Ascending aorta (tissue), 2 donors: ENCODE results near the gene ALG3. TPM values are rescaled to one million over a fixed set of nuclear protein-coding genes. Genes with fewer than 3 reads are reported as not detected.
A peak's percentile ranks its signal among the peaks of the same experiment; 100 is the strongest.
"Not testable (repeated sequence)": the region's sequence is repeated elsewhere in the genome, so short reads cannot be mapped to it uniquely, and the experiment has no call there.

Source experiments
- DNase-seq, 2 donors: peaks; one replicate each; pipeline ENCODE4 v3.0.0-alpha.2; 2019; ENCODE audit warnings: low spot score in 2 of 2
- H3K27ac ChIP-seq, 2 donors: fragments of 200-600 bp; sonication (generic); one replicate each; pipeline ENCODE4 v1.5.1; 2016 to 2017; ENCODE audit warnings: mild to moderate bottlenecking in 1 of 2
- H3K27me3 ChIP-seq: fragments of 200-600 bp; sonication (generic); one replicate; pipeline ENCODE4 v1.5.1; 2017
- H3K36me3 ChIP-seq, 2 donors: fragments of 200-600 bp; sonication (generic); one replicate each; pipeline ENCODE4 v1.5.1; 2016
- H3K4me1 ChIP-seq, 2 donors: fragments of 200-600 bp; sonication (generic); one replicate each; pipeline ENCODE4 v1.5.1; 2016 to 2017; ENCODE audit warnings: mild to moderate bottlenecking in 1 of 2
- H3K4me3 ChIP-seq, 2 donors: fragments of 200-600 bp; sonication (generic); one replicate each; pipeline ENCODE4 v1.5.1; 2016 to 2017; ENCODE audit warnings: mild to moderate bottlenecking in 1 of 2
- H3K9me3 ChIP-seq, 2 donors: fragments of 200-600 bp; sonication (generic); one replicate each; pipeline ENCODE4 v1.5.1; 2016
- CTCF ChIP-seq, 3 experiments: fragments of 200-600 bp in 2 of 3; fragments of 450-650 bp in 1 of 3; sonication (generic) in 2 of 3; IDR thresholded peaks; one replicate each; pipeline ENCODE4 v1.5.1; 2016 to 2019; ENCODE audit warnings: antibody characterized with exemption in 3 of 3, mild to moderate bottlenecking in 1 of 3, moderate library complexity in 1 of 3
- intact Hi-C: fragments of 100-400 bp; cut with DNase I; formaldehyde crosslinking; loops from one replicate; pipeline ENCODE4 v1.15.1; 2023
- total RNA-seq: library from RNA; depleted of rRNA; stranded (reverse); fragments of >200 nt; gene quantifications from one replicate; pipeline ENCODE4 v1.1.0, GENCODE V29; 2016

The ALG3 gene
- total RNA-seq, 1 donor from 2014 or later, result 167 TPM

- H3K27me3 ChIP-seq, result peaks cover 13% of the 10 kb centered on the region
- DNase-seq, result no peak
- H3K4me1 ChIP-seq, result no peaks in the 10 kb centered on the region
- no peaks in the 10 kb centered on the region for H3K36me3 ChIP-seq
- H3K9me3 ChIP-seq, result no peaks in the 10 kb centered on the region
- intact Hi-C loops, result no loop called here
- H3K4me3 ChIP-seq, result peak within 1 kb of the TSS in 1 of 2 donors; percentile 33
- no peak within 1 kb of the TSS for H3K27ac ChIP-seq
- TF ChIP-seq CTCF (IDR thresholded peaks at IDR 0.05), result no peak
Observed at GRCh38 chr3:184275961-184276910, 27.5 kb upstream of the ALG3 start, which contains the start of gene ECE2. TSS of gene ECE2 (plus strand) at chr3:184276022. CDS start at chr3:184276154, 132 bp downstream.

GRCh38 chr3:184275381-184275701 lies 26.6 kb upstream of the ALG3 start:
- Histone ChIP-seq H3K4me1 (no peaks in the 10 kb centered on the region), H3K27me3 (peaks cover 13% of the 10 kb centered on the region), H3K36me3 (no peaks in the 10 kb centered on the region), H3K4me3 (no peak overlapping the region), H3K9me3 (no peaks in the 10 kb centered on the region), H3K27ac (no peak overlapping the region)
- DNase-seq, result no peak
- TF ChIP-seq CTCF (IDR thresholded peaks at IDR 0.05), result no peak
- intact Hi-C loops, result no loop called here

GRCh38 chr3:184272269-184272668 lies 23.5 kb upstream of the ALG3 start:
- peaks cover 13% of the 10 kb centered on the region for H3K27me3 ChIP-seq

GRCh38 chr3:184267249-184267648 lies 18.5 kb upstream of the ALG3 start:
- DNase-seq, H3K36me3 ChIP-seq, H3K27ac ChIP-seq, H3K9me3 ChIP-seq, intact Hi-C loops, H3K4me1 ChIP-seq, H3K4me3 ChIP-seq: not testable (repeated sequence)
- peaks cover 17% of the 10 kb centered on the region for H3K27me3 ChIP-seq

More at GRCh38 chr3:184272269-184272668, 23.5 kb upstream of the ALG3 start:
- intact Hi-C loops, result no loop called here
- Histone ChIP-seq H3K9me3 (no peaks in the 10 kb centered on the region), H3K36me3 (no peaks in the 10 kb centered on the region), H3K4me3 (no peak overlapping the region), H3K4me1 (no peaks in the 10 kb centered on the region), H3K27ac (no peak overlapping the region)
- TF ChIP-seq CTCF (IDR thresholded peaks at IDR 0.05), result no peak
- DNase-seq, result no peak

GRCh38 chr3:184262764-184263179 lies 14.0 kb upstream of the ALG3 start:
- H3K27ac ChIP-seq, result no peak overlapping the region
- DNase-seq, result no peak
- H3K4me1 ChIP-seq, result peaks cover 14 to 21% of the 10 kb centered on the region in 2 donors
- no peaks in the 10 kb centered on the region for H3K9me3 ChIP-seq
- intact Hi-C loops, result no loop called here
- TF ChIP-seq CTCF (IDR thresholded peaks at IDR 0.05), result no peak
- H3K4me3 ChIP-seq, result peak overlapping the region in 1 of 2 donors; percentile 72
- no peaks in the 10 kb centered on the region for H3K36me3 ChIP-seq
- peaks cover 26% of the 10 kb centered on the region for H3K27me3 ChIP-seq
